ENCODE results near the gene NTM. TPM values are rescaled to one million over a fixed set of nuclear protein-coding genes. Genes with fewer than 3 reads are reported as not detected.
A peak's percentile ranks its signal among the peaks of the same experiment; 100 is the strongest.

NTM gene
- total RNA-seq: 1 to 10 TPM in 8 of 9 donors, under 1 TPM in 1; 0.26 to 8.7 (median 2.2) TPM
- 10 to 100 TPM in 1 of 3 donors, 1 to 10 TPM in 2; 2.9 to 11.5 (median 7.4) TPM for polyA plus RNA-seq
- long read RNA-seq, donor 1: 0 reads
- long read RNA-seq, donor 2: 0 reads
- long read RNA-seq, donor 3: 0 reads
- long read RNA-seq, donor 4: 0 reads
- long read RNA-seq, donor 5: 0 reads
- long read RNA-seq, donor 6: 0 reads
- long read RNA-seq, donor 7, partial matches to known transcripts: 0 of 1 reads
- long read RNA-seq, donor 7, other reads (novel, unspliced or antisense): 0 of 1 reads
- long read RNA-seq, donor 8, partial matches to known transcripts: 0 of 1 reads
- long read RNA-seq, donor 8, other reads (novel, unspliced or antisense): 0 of 1 reads
- long read RNA-seq, donor 9: 0 reads
- long read RNA-seq, donor 10: 0 reads

- intact Hi-C loops (cut with DNase I): no loop called here
- Histone ChIP-seq H3K36me3 (replicated peaks in 1 of 2) (no peaks in the 10 kb centered on the region), H3K27me3 (peaks cover 19% of the 10 kb centered on the region), H3K4me1 (replicated peaks in 1 of 2) (peaks cover 4 to 8% of the 10 kb centered on the region in 2 donors), H3K27ac (no peak within 1 kb of the TSS), H3K9me3 (replicated peaks in 1 of 3) (no peaks in the 10 kb centered on the region), H3K4me3 (peak within 1 kb of the TSS in 2 of 4 donors; percentile 16 to 40)
- DNase-seq: peak; percentile 62 to 82 (median 69)
- TF ChIP-seq CTCF (IDR thresholded peaks at IDR 0.05): no peak
- TF ChIP-seq POLR2A (IDR thresholded peaks at IDR 0.05): no peak
- 13 to 31% (median 24%) methylated on average over 7 of the region's 7 CpGs for WGBS, 4 donors
Observed at GRCh38 chr11:131370090-131370751, at the start of gene NTM. NTM (plus strand) TSS chr11:131370615.

GRCh38 chr11:131324921-131325570 is 45.4 kb upstream of the NTM start:
- WGBS, 4 donors: 64 to 71% (median 65%) methylated on average over 10 to 11 of the region's 11 CpGs
- H3K4me3 ChIP-seq: no peak overlapping the region
- no peaks in the 10 kb centered on the region for H3K36me3 ChIP-seq (replicated peaks in 1 of 2)
- intact Hi-C loops (cut with DNase I): no loop called here
- no peak overlapping the region for H3K27ac ChIP-seq
- TF ChIP-seq CTCF (IDR thresholded peaks at IDR 0.05) (no peak), POLR2A (IDR thresholded peaks at IDR 0.05) (no peak)
- H3K4me1 ChIP-seq (replicated peaks in 1 of 2): no peaks in the 10 kb centered on the region
- DNase-seq: no peak
- H3K9me3 ChIP-seq (replicated peaks in 1 of 3): no peaks in the 10 kb centered on the region
- H3K27me3 ChIP-seq: no peaks in the 10 kb centered on the region

- DNase-seq: no peak
- intact Hi-C loops (cut with DNase I): no loop called here
- Histone ChIP-seq H3K9me3 (replicated peaks in 1 of 3) (no peaks in the 10 kb centered on the region), H3K36me3 (replicated peaks in 1 of 2) (no peaks in the 10 kb centered on the region), H3K4me3 (no peak overlapping the region), H3K4me1 (replicated peaks in 1 of 2) (no peaks in the 10 kb centered on the region), H3K27ac (no peak overlapping the region), H3K27me3 (no peaks in the 10 kb centered on the region)
- WGBS, 4 donors: 32 to 46% (median 36%) methylated on average over 4 of the region's 4 CpGs
- TF ChIP-seq CTCF (IDR thresholded peaks at IDR 0.05): no peak
- TF ChIP-seq POLR2A (IDR thresholded peaks at IDR 0.05): no peak
Observed at GRCh38 chr11:131326829-131327228, 43.6 kb upstream of the NTM start.

GRCh38 chr11:131327421-131327820 is 43.0 kb upstream of the NTM start:
- no peak for DNase-seq
- no peak for TF ChIP-seq CTCF (IDR thresholded peaks at IDR 0.05)
- no peak for TF ChIP-seq POLR2A (IDR thresholded peaks at IDR 0.05)
- H3K4me1 ChIP-seq (replicated peaks in 1 of 2): no peaks in the 10 kb centered on the region
- 62 to 70% (median 67%) methylated on average over 5 of the region's 5 CpGs for WGBS, 4 donors
- H3K27ac ChIP-seq: no peak overlapping the region
- intact Hi-C loops (cut with DNase I): no loop called here
- no peaks in the 10 kb centered on the region for H3K9me3 ChIP-seq (replicated peaks in 1 of 3)
- no peak overlapping the region for H3K4me3 ChIP-seq
- no peaks in the 10 kb centered on the region for H3K27me3 ChIP-seq
- H3K36me3 ChIP-seq (replicated peaks in 1 of 2): no peaks in the 10 kb centered on the region

All from adrenal gland (tissue), 19 donors.